ENCODE results near the gene LRRC52.

The LRRC52 gene

DNA sequence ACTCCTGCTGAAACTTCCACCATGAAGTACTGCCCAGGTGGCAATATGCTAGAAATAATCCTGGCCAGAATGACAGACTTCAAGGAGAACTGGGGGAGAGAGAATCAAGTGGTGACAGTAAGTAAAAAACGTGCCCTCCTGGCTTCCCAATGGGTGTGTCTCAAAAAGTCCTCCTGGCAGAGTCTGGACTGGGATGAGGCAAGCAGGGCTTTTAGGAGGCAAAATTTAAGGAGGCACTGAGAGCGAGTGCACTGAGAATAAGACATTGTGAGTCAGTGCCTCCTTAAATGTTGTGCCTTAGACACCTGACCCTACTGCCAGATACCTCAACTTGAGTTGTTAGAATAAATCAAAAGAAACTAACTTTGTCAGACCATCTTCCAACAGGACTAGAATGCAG, 2.2 kb downstream of the LRRC52 start:
- Histone ChIP-seq H3K4me3 (no peak overlapping the region), H3K27me3 (ENCODE audit: low read depth) (peaks cover 3% of the 10 kb centered on the region; the same call in 1 of the 2 replicates), H3K36me3 (replicated peaks) (no peaks in the 10 kb centered on the region), H3K9me3 (no peaks in the 10 kb centered on the region), H3K4me1 (no peaks in the 10 kb centered on the region)
- in situ Hi-C loops (cut with MboI; ENCODE audit: low sequenced_read_pairs), result no loop called here
- DNase-seq (ENCODE audit: low spot score in 2 of 2), result no peak

DNA sequence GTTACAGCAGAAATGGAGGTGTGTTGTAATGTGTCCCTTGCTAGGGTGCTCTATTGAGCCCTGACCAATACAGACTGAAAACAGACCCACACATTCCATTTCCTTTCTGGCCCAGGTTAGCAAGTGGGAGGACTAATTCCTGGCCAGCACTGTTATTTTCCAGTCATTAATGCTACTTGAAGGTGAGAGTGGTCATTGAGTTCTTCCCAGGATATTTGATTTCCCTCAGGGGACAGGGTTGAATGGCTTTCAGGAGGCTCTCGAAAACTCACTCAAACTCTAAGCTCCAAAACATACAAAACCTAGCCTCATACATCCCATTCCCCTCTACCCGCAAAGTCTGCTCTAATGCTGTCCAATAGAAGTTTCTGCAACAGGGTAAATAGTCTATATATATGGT, 6.2 kb downstream of the LRRC52 start:
- in situ Hi-C loops (cut with MboI; ENCODE audit: low sequenced_read_pairs), result no loop called here
- no peak overlapping the region for H3K4me3 ChIP-seq
- no peaks in the 10 kb centered on the region for H3K4me1 ChIP-seq
- H3K27me3 ChIP-seq (ENCODE audit: low read depth), result peaks cover 3% of the 10 kb centered on the region; the same call in 1 of the 2 replicates
- no peak for DNase-seq (ENCODE audit: low spot score in 2 of 2)
- no peaks in the 10 kb centered on the region for H3K36me3 ChIP-seq (replicated peaks)
- H3K9me3 ChIP-seq, result no peaks in the 10 kb centered on the region

DNA sequence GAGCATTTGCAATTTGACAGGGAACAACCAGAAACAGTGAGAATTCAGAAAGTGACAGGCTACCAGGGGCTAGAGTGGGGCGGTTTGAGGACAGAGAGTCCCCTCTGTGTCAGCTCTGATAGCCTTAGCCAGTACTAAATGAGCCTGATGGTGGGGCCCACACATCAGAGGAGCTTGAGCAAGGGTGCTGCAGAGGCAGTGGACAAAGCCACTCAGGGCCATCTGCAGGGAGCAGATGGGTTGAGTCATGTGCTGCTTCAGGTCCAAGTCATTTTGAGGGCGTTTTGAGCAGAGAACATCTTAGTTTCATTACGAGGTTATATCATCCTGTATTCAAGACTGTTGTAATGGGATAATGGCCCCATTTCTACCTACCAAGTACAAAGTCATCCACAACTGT, 7.7 kb downstream of the LRRC52 start:
- no peak for DNase-seq (ENCODE audit: low spot score in 2 of 2)
- Histone ChIP-seq H3K27me3 (ENCODE audit: low read depth) (peaks cover 3% of the 10 kb centered on the region; the same call in 1 of the 2 replicates), H3K36me3 (replicated peaks) (no peaks in the 10 kb centered on the region), H3K4me1 (no peaks in the 10 kb centered on the region), H3K4me3 (no peak overlapping the region), H3K9me3 (no peaks in the 10 kb centered on the region)
- in situ Hi-C loops (cut with MboI; ENCODE audit: low sequenced_read_pairs), result no loop called here

DNA sequence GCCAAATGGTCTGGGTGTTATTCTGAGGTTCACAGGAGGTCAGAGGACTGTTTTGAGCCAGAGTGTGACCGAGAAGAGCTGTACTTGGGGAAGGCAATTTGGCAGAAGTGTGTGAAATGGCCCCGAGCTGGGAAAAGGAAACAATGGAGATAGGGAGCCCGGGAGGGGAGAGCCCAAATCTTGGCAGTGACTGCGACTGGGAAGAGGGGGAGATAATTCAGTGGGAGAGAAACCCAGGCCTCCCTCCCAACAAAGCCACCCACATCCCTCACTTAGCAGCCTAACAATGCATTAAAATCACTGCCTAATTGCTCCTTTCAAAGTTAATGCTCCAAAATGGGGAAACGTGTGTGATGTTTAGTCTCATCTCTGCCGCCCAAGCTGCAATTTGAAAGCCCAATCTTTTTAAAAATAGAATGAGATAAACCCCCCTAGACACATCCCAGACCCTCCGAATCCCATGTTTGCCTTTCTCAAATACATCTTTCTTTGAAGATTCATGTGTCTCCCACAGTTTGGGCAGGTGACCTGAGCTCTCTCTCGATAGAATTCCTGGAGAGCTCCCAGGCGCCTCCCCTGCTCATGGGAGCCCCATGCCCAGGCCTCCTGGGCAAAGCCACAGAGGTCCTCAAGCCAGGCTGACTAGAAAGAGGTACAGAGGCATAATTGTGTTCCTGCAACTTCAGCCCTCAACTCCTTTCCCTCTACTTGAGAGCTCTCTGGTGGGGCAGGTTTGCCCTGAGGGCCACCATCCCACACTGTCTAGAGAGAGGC, 17.3 kb downstream of the LRRC52 start:
- in situ Hi-C loops (cut with MboI; ENCODE audit: low sequenced_read_pairs), result no loop called here
- Histone ChIP-seq H3K36me3 (replicated peaks) (no peaks in the 10 kb centered on the region), H3K4me3 (no peak overlapping the region), H3K4me1 (no peaks in the 10 kb centered on the region), H3K9me3 (no peaks in the 10 kb centered on the region), H3K27me3 (ENCODE audit: low read depth) (peaks cover 36% of the 10 kb centered on the region)
- no peak for DNase-seq (ENCODE audit: low spot score in 2 of 2)

DNA sequence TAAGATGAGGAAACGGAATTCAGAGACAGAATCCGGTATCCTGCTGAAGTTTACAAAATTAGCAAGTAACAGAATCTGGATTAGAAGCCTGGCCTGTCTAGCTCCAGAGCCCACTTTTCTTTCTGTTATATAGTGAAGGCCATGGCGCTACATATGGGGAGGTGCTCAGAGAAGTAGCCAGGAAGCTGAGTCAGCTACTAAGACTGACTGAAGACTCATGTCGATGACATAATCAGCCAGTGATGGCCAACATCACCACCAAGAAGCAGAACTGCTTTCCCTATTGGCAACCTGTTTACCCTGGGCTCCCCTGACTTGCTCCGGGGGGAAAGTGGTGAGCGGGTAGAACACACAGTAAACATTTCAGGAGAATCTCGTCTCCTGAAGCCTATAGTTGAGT, 18.8 kb downstream of the LRRC52 start:
- DNase-seq (ENCODE audit: low spot score in 2 of 2), result no peak
- H3K4me1 ChIP-seq, result no peaks in the 10 kb centered on the region
- no peak overlapping the region for H3K4me3 ChIP-seq
- H3K9me3 ChIP-seq, result no peaks in the 10 kb centered on the region
- no peaks in the 10 kb centered on the region for H3K36me3 ChIP-seq (replicated peaks)
- peaks cover 36% of the 10 kb centered on the region for H3K27me3 ChIP-seq (ENCODE audit: low read depth)
- in situ Hi-C loops (cut with MboI; ENCODE audit: low sequenced_read_pairs), result no loop called here

DNA sequence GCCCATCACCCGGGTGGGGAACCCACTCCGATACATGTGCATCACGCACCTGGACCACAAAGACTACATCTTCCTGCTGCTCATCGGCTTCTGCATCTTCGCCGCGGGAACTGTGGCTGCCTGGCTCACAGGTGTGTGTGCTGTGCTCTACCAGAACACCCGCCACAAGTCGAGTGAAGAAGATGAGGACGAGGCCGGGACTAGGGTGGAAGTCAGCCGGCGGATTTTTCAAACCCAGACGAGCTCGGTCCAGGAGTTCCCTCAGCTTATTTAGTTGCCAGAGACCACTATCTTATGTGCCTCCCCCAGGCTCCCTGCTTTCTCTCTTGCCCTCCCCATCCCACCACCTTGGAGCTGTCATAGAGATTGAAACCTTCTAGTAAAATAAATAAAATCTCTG, 19.8 kb downstream of the LRRC52 start:
- Histone ChIP-seq H3K36me3 (replicated peaks) (no peaks in the 10 kb centered on the region), H3K4me3 (no peak overlapping the region), H3K27me3 (ENCODE audit: low read depth) (peaks cover 36% of the 10 kb centered on the region), H3K4me1 (no peaks in the 10 kb centered on the region), H3K9me3 (no peaks in the 10 kb centered on the region)
- in situ Hi-C loops (cut with MboI; ENCODE audit: low sequenced_read_pairs), result no loop called here
- no peak for DNase-seq (ENCODE audit: low spot score in 2 of 2)

DNA sequence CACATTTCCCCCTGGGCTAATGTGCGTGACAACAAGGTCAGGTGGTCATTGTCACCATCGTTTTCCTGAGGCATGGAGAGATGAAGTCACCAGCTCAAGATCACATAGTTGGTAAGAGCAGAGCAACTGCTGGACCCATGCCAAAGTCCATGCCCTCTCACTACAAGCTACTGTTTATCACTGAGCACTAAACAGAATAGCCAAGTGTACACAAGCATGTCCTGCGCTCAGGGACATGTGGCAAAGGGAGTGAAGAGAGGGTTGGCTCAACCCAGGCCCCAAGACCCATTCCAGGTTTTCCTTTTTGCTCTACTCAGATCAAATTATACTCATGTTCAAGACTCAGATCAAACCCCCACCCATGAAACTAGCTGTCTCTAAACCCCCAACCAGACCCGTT, 20.8 kb downstream of the LRRC52 start:
- no peaks in the 10 kb centered on the region for H3K9me3 ChIP-seq
- H3K4me1 ChIP-seq, result no peaks in the 10 kb centered on the region
- no peaks in the 10 kb centered on the region for H3K36me3 ChIP-seq (replicated peaks)
- no peak overlapping the region for H3K4me3 ChIP-seq
- H3K27me3 ChIP-seq (ENCODE audit: low read depth), result peaks cover 36% of the 10 kb centered on the region
- in situ Hi-C loops (cut with MboI; ENCODE audit: low sequenced_read_pairs), result no loop called here
- DNase-seq (ENCODE audit: low spot score in 2 of 2), result no peak

DNA sequence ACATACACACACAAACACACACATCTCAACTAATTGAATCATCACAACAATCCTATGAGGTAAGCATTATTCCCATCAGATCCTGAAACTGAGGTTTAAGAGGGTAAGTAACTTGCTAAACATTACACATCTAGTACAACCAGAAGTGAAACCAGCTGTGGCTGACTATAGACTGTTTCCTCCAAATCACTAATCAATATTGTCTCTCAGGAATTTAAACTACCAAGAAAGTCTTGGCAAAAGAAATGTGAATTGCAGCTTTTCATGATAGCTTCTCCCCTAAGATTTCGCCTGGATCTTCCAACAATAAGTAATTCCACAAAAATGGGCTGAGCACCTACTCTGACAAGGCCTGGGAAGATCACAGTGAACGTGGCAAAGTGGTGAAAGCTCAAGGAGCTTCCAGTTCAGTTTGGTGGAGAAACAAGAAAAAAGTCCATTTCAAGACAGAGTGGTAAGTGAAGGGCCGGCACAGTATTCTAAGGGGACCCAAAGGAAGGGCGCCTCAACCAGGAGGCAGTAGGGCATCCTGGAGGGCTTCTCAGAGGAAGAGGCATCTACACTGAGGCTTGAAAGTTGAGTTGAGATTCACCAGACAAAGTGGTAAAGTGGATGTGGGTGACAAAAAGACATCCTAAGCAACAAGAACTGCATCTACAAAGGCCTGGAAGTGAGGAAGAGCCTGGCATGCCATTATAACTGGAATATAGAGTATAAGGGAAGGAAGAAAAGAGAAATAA, 22.1 kb downstream of the LRRC52 start:
- in situ Hi-C loops (cut with MboI; ENCODE audit: low sequenced_read_pairs), result no loop called here
- no peaks in the 10 kb centered on the region for H3K36me3 ChIP-seq (replicated peaks)
- H3K9me3 ChIP-seq, result no peaks in the 10 kb centered on the region
- no peaks in the 10 kb centered on the region for H3K4me1 ChIP-seq
- no peak overlapping the region for H3K4me3 ChIP-seq
- H3K27me3 ChIP-seq (ENCODE audit: low read depth), result peaks cover 31% of the 10 kb centered on the region
- DNase-seq (ENCODE audit: low spot score in 2 of 2), result no peak

DNA sequence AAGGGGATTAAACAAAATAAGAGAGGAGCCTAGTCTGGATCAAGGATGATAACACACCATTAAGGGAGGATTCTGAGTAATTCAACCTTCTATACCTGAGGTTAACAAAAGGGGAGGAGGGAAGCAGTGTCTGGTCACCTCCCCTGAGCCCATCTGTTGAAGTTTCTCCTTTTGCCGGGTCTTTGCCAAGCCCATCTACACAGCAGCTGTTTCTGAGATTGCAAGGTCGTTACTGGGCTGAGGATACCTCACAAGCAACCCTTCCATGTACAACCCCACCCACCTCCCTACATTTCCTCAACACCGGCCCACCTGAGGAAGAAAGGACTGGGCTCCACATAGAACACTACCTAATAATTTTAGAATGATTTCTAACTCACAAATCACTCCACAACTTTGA, 26.3 kb downstream of the LRRC52 start:
- no peak for DNase-seq (ENCODE audit: low spot score in 2 of 2)
- Histone ChIP-seq H3K27me3 (ENCODE audit: low read depth) (peaks cover 18% of the 10 kb centered on the region), H3K4me1 (no peaks in the 10 kb centered on the region), H3K36me3 (replicated peaks) (no peaks in the 10 kb centered on the region), H3K4me3 (no peak overlapping the region), H3K9me3 (no peaks in the 10 kb centered on the region)
- in situ Hi-C loops (cut with MboI; ENCODE audit: low sequenced_read_pairs), result no loop called here

DNA sequence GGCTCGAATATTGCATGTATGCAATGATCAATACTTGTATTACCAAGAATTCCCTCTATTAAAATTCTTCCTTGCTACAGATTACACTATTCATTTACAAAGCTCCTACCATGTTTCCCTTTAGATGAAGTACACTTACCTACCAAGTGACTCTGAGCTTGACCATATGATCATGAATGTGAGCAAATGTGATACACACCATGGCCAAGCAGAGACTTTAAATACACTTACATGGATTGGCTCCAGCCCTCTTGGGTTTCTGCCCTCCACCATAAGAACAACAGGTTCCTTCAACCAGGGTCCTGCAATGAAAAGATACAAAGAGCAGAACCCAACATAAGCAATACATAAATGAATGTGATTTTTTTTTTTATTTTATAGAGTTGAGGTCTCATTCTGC, 30.0 kb downstream of the LRRC52 start:
- in situ Hi-C loops (cut with MboI; ENCODE audit: low sequenced_read_pairs), result no loop called here
- no peak for DNase-seq (ENCODE audit: low spot score in 2 of 2)

DNA sequence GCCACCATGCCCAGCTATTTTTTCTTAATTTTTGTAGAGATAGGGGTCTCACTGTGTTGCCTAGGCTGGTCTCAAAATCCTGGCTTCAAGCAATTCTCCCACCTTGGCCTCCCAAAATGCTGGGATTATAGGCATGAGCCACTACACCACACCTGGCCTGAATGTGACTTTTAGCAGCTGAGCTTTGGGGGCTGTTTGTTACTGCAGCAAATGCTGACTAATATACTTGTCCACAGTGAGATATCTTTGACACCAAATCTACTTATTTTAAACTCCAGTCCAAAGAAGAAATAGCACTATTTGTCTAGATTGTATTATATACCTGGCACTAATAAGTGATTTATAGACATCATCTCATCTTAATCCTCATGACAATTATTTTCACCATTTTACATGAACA, 30.5 kb downstream of the LRRC52 start:
- Histone ChIP-seq H3K4me1 (no peaks in the 10 kb centered on the region), H3K36me3 (replicated peaks) (no peaks in the 10 kb centered on the region), H3K27me3 (ENCODE audit: low read depth) (peaks cover 19% of the 10 kb centered on the region), H3K4me3 (no peak overlapping the region), H3K9me3 (no peaks in the 10 kb centered on the region)
- DNase-seq (ENCODE audit: low spot score in 2 of 2), result no peak
- in situ Hi-C loops (cut with MboI; ENCODE audit: low sequenced_read_pairs), result no loop called here

More for the DNA sequence above, 30.0 kb downstream of the LRRC52 start:
- no peaks in the 10 kb centered on the region for H3K36me3 ChIP-seq (replicated peaks)
- H3K27me3 ChIP-seq (ENCODE audit: low read depth), result peaks cover 19% of the 10 kb centered on the region
- H3K9me3 ChIP-seq, result no peaks in the 10 kb centered on the region
- no peak overlapping the region for H3K4me3 ChIP-seq
- H3K4me1 ChIP-seq, result no peaks in the 10 kb centered on the region

DNA sequence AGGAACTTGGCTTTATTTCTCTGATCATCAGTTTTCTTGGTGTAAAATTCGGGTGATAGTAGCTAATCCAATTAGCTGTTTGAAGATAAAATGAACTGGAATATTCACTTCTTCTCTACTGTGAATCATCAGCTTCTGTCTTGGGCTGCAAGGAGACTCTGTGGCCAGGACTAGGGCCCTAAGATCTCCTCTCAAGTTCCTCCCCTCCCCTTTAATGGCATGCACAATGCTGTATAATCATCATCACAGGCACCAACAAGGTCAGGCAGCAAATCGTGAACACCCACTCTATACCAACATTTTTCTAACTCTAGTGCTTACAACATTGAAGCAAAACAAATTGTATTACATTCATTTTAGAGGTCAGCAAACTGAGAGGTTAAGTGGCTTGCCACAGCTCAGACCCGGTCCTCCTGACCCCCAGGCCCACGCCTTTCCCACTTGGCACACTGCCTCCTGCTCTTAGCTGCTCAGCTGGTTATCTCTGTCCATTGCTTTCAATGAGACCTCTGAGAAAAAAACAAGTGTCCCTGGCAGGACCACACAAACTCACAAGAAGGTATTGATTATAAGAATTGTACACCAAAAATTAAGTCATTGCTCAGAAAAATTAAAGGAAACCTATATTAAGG, 31.8 kb downstream of the LRRC52 start:
- no peak for DNase-seq (ENCODE audit: low spot score in 2 of 2)
- Histone ChIP-seq H3K27me3 (ENCODE audit: low read depth) (peaks cover 17% of the 10 kb centered on the region), H3K4me3 (no peak overlapping the region), H3K9me3 (no peaks in the 10 kb centered on the region), H3K36me3 (replicated peaks) (no peaks in the 10 kb centered on the region), H3K4me1 (no peaks in the 10 kb centered on the region)
- in situ Hi-C loops (cut with MboI; ENCODE audit: low sequenced_read_pairs), result no loop called here

DNA sequence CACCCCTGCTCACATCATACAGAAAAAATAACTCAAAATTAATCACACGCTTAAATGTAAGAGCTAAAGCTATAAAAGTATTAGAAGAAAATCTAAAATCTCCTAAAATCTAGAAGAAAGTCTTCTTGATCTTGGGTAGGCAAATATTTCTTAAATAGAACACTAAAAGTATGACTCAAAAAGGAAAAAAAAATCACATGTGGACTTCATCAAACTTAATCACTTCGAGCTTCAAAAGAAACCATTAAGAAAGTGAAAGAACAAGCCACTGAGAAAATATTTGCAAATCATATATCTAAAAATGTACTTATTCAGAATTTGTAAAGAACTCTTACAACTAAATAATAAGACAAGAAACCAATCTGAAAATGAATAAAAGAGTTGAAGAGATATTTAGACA, 32.7 kb downstream of the LRRC52 start:
- Histone ChIP-seq H3K36me3 (replicated peaks) (no peaks in the 10 kb centered on the region), H3K27me3 (ENCODE audit: low read depth) (peaks cover 13% of the 10 kb centered on the region), H3K4me3 (no peak overlapping the region), H3K4me1 (no peaks in the 10 kb centered on the region), H3K9me3 (no peaks in the 10 kb centered on the region)
- DNase-seq (ENCODE audit: low spot score in 2 of 2), result no peak
- in situ Hi-C loops (cut with MboI; ENCODE audit: low sequenced_read_pairs), result no loop called here

DNA sequence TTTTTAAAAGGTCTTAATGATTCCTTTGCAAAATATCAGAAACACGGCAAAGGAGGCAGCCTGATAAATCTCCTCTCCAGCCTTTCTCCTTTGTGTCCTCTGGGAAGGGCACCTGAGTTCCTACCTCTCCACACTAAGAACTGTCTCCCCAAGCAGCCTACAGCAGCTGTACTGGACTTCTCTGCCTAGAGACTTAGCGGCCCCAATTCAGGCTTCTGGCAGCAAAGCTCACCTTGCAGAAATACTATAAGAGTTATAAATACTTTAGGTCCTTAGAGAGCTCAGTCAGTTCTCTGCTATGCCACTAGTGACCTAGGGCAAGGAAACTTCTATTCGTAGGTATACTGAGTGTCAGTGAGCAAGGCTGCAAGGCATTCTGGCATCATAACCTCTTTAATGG, 33.9 kb downstream of the LRRC52 start:
- in situ Hi-C loops (cut with MboI; ENCODE audit: low sequenced_read_pairs), result no loop called here
- Histone ChIP-seq H3K36me3 (replicated peaks) (no peaks in the 10 kb centered on the region), H3K4me3 (no peak overlapping the region)

More for the DNA sequence above, 33.9 kb downstream of the LRRC52 start:
- no peak for DNase-seq (ENCODE audit: low spot score in 2 of 2)
- peaks cover 4% of the 10 kb centered on the region; the same call in 1 of the 2 replicates for H3K27me3 ChIP-seq (ENCODE audit: low read depth)
- H3K9me3 ChIP-seq, result no peaks in the 10 kb centered on the region
- H3K4me1 ChIP-seq, result no peaks in the 10 kb centered on the region

Measured in HAP-1 (cell line).